HepG2 (cell line): ENCODE results near the gene DQX1. TPM values are rescaled to one million over a fixed set of nuclear protein-coding genes. Genes with fewer than 3 reads are reported as not detected.

Source experiments
- HES4 ChIP-seq: sonication (generic); formaldehyde crosslinking; IDR thresholded peaks from 2 replicates; pipeline ENCODE4 v1.9.0; 2021; ENCODE audit warnings: mild to moderate bottlenecking, missing genetic modification reagents, borderline replicate concordance
- HMG20B ChIP-seq: conservative IDR thresholded peaks from 2 replicates; pipeline ENCODE4 v1.6.1; 2016; ENCODE audit warnings: missing genetic modification reagents, missing compliant biosample characterization
- MAFF ChIP-seq: IDR thresholded peaks from 2 replicates; pipeline ENCODE4 v1.6.1; 2011; ENCODE audit warnings: low read depth, low read length, improper control_type of control experiment
- MEIS1 ChIP-seq: sonication (generic); formaldehyde crosslinking; IDR thresholded peaks from 2 replicates; pipeline ENCODE4 v1.9.0; 2021; ENCODE audit warnings: mild to moderate bottlenecking, missing genetic modification reagents, moderate library complexity, borderline replicate concordance
- MIER2 ChIP-seq: IDR thresholded peaks from 2 replicates; pipeline ENCODE4 v1.6.1; 2016; ENCODE audit warnings: missing biosample characterization, missing genetic modification reagents
- MYC ChIP-seq: sonication (generic); formaldehyde crosslinking; IDR thresholded peaks from 2 replicates; pipeline ENCODE4 v1.9.0; 2021; ENCODE audit warnings: missing genetic modification reagents, borderline replicate concordance
- NFYC ChIP-seq: IDR thresholded peaks from 2 replicates; pipeline ENCODE4 v1.6.1; 2016; ENCODE audit warnings: missing genetic modification reagents, missing compliant biosample characterization
- ZNF292 ChIP-seq: sonication (generic); formaldehyde crosslinking; IDR thresholded peaks from 2 replicates; pipeline ENCODE4 v1.8.1; 2022; ENCODE audit warnings: mild to moderate bottlenecking, low read depth, missing genetic modification reagents, borderline replicate concordance
- ZNF33A ChIP-seq: sonication (generic); formaldehyde crosslinking; IDR thresholded peaks from 2 replicates; pipeline ENCODE4 v1.5.1; 2020; ENCODE audit warnings: missing genetic modification reagents, mild to moderate bottlenecking, moderate library complexity, borderline replicate concordance
- ZNF343 ChIP-seq: sonication (generic); formaldehyde crosslinking; IDR thresholded peaks from 2 replicates; pipeline ENCODE4 v1.4.0; 2020; ENCODE audit warnings: mild to moderate bottlenecking, missing genetic modification reagents
- ZNF432 ChIP-seq: sonication (generic); formaldehyde crosslinking; IDR thresholded peaks from 2 replicates; pipeline ENCODE4 v1.5.0; 2020; ENCODE audit warnings: missing genetic modification reagents, mild to moderate bottlenecking, borderline replicate concordance
- ZSCAN25 ChIP-seq: sonication (generic); formaldehyde crosslinking; IDR thresholded peaks from 2 replicates; pipeline ENCODE4 v1.8.0; 2022; ENCODE audit warnings: mild to moderate bottlenecking, missing genetic modification reagents
- polyA plus RNA-seq, 8 experiments: library from polyadenylated mRNA; depleted of rRNA in 3 of 8; stranded (reverse) in 7 of 8; unstranded in 1 of 8; fragments of >200 nt; fragmentation: Illumina TruSeq in 4 of 8; extraction: Trizol in 4 of 8; gene quantifications; 2 replicates each; pipeline versions ENCODE4 v1.2.1 to v1.2.3, GENCODE V29; 2011 to 2016; ENCODE audit warnings: low read depth in 4 of 8, missing spikeins in 1 of 8, mixed read lengths in 1 of 8; ENCODE audit not compliant: insufficient read depth in 1 of 8
- total RNA-seq, 5 experiments: library from RNA; depleted of rRNA; stranded (reverse); fragments of >200 nt; fragmentation: Illumina TruSeq; extraction: Trizol; gene quantifications; 2 replicates each; pipeline ENCODE4 v1.2.3, GENCODE V29; 2016; ENCODE audit warnings: low read depth in 1 of 5
- TF ChIP-seq, protein P1 (sequence below): sonication (generic); formaldehyde crosslinking; IDR thresholded peaks from 2 replicates; pipeline ENCODE4 v1.4.0; 2020; ENCODE audit warnings: missing genetic modification reagents
- TF ChIP-seq, protein P2 (sequence below): sonication (generic); formaldehyde crosslinking; IDR thresholded peaks from 2 replicates; pipeline ENCODE4 v1.5.1; 2020; ENCODE audit warnings: missing genetic modification reagents, mild to moderate bottlenecking, borderline replicate concordance
- TF ChIP-seq, protein P3 (sequence below): sonication (generic); formaldehyde crosslinking; conservative IDR thresholded peaks from 2 replicates; pipeline ENCODE4 v1.4.0; 2020; ENCODE audit warnings: missing genetic modification reagents
- TF ChIP-seq, protein P4 (sequence below): fragments of 450-650 bp; IDR thresholded peaks from 2 replicates; pipeline ENCODE4 v1.6.1; 2017; ENCODE audit warnings: mild to moderate bottlenecking

The DQX1 gene
- total and polyA plus RNA-seq, 2 of the 13 experiments (the other 11 are each of a cell fraction or from before 2014, with no cell fraction given): 27.6 to 89.8 TPM

DNA sequence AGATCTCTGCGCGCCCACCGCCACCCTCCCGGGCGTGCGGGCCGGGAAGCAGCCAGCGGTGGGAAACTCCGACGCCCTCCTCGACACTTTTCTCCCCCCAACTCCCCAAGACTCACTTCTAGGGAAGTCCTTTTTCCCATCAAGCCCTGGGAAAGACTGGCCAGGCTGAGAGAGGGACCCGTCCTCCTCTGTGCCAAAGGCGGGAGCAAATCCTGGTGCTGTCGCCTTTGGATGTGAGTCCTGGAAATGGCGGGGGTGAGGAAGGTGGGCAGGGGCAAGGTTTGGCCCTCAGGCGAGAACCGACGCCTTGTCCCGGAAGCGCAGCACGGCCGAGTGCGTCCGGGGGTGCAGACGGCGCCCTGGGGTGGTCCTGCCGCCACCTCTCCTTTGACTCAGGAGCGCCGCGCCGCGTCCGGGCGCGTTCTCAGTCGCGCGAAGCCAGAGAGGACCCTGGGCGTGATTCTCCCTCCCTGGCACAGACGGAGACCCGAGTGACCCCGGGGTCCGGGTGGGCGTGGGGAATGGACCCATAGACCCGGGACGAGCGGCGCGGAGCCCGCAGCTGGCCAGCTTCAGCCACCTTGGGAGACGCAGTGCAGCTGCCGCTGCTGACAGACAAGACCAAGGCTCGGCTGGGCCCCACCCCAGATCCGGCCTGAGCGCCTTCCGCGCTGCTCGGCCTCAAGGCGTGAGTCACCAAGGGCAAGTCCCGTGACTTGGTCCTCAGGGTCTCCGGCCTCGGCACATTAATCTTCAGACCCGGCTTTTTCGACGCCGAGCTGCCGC is 23.1 kb downstream of the DQX1 start (continued):
- TF ChIP-seq, protein P1, sequence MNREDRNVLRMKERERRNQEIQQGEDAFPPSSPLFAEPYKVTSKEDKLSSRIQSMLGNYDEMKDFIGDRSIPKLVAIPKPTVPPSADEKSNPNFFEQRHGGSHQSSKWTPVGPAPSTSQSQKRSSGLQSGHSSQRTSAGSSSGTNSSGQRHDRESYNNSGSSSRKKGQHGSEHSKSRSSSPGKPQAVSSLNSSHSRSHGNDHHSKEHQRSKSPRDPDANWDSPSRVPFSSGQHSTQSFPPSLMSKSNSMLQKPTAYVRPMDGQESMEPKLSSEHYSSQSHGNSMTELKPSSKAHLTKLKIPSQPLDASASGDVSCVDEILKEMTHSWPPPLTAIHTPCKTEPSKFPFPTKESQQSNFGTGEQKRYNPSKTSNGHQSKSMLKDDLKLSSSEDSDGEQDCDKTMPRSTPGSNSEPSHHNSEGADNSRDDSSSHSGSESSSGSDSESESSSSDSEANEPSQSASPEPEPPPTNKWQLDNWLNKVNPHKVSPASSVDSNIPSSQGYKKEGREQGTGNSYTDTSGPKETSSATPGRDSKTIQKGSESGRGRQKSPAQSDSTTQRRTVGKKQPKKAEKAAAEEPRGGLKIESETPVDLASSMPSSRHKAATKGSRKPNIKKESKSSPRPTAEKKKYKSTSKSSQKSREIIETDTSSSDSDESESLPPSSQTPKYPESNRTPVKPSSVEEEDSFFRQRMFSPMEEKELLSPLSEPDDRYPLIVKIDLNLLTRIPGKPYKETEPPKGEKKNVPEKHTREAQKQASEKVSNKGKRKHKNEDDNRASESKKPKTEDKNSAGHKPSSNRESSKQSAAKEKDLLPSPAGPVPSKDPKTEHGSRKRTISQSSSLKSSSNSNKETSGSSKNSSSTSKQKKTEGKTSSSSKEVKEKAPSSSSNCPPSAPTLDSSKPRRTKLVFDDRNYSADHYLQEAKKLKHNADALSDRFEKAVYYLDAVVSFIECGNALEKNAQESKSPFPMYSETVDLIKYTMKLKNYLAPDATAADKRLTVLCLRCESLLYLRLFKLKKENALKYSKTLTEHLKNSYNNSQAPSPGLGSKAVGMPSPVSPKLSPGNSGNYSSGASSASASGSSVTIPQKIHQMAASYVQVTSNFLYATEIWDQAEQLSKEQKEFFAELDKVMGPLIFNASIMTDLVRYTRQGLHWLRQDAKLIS (CRISPR knock-in tag): no peak
- TF ChIP-seq ZNF343 (no peak), MEIS1 (CRISPR knock-in tag) (no peak; the same call in 1 of the 2 replicates), ZSCAN25 (CRISPR knock-in tag) (0 out of 2 replicates have a peak, but pooled peaks have one; percentile 12), ZNF292 (CRISPR knock-in tag) (peak; percentile 54), HMG20B (CRISPR knock-in tag) (no peak), MAFF (no peak), ZNF33A (CRISPR knock-in tag) (no peak), MIER2 (CRISPR knock-in tag) (no peak), MYC (CRISPR knock-in tag) (peak; percentile 38; the same call in 1 of the 2 replicates), ZNF432 (CRISPR knock-in tag) (no peak), HES4 (CRISPR knock-in tag) (peak; percentile 90), NFYC (no peak)
- TF ChIP-seq, protein P2, sequence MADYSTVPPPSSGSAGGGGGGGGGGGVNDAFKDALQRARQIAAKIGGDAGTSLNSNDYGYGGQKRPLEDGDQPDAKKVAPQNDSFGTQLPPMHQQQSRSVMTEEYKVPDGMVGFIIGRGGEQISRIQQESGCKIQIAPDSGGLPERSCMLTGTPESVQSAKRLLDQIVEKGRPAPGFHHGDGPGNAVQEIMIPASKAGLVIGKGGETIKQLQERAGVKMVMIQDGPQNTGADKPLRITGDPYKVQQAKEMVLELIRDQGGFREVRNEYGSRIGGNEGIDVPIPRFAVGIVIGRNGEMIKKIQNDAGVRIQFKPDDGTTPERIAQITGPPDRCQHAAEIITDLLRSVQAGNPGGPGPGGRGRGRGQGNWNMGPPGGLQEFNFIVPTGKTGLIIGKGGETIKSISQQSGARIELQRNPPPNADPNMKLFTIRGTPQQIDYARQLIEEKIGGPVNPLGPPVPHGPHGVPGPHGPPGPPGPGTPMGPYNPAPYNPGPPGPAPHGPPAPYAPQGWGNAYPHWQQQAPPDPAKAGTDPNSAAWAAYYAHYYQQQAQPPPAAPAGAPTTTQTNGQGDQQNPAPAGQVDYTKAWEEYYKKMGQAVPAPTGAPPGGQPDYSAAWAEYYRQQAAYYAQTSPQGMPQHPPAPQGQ (CRISPR knock-in tag): no peak
- TF ChIP-seq, protein P3, sequence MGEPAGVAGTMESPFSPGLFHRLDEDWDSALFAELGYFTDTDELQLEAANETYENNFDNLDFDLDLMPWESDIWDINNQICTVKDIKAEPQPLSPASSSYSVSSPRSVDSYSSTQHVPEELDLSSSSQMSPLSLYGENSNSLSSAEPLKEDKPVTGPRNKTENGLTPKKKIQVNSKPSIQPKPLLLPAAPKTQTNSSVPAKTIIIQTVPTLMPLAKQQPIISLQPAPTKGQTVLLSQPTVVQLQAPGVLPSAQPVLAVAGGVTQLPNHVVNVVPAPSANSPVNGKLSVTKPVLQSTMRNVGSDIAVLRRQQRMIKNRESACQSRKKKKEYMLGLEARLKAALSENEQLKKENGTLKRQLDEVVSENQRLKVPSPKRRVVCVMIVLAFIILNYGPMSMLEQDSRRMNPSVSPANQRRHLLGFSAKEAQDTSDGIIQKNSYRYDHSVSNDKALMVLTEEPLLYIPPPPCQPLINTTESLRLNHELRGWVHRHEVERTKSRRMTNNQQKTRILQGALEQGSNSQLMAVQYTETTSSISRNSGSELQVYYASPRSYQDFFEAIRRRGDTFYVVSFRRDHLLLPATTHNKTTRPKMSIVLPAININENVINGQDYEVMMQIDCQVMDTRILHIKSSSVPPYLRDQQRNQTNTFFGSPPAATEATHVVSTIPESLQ (CRISPR knock-in tag): no peak
- TF ChIP-seq, protein P4, sequence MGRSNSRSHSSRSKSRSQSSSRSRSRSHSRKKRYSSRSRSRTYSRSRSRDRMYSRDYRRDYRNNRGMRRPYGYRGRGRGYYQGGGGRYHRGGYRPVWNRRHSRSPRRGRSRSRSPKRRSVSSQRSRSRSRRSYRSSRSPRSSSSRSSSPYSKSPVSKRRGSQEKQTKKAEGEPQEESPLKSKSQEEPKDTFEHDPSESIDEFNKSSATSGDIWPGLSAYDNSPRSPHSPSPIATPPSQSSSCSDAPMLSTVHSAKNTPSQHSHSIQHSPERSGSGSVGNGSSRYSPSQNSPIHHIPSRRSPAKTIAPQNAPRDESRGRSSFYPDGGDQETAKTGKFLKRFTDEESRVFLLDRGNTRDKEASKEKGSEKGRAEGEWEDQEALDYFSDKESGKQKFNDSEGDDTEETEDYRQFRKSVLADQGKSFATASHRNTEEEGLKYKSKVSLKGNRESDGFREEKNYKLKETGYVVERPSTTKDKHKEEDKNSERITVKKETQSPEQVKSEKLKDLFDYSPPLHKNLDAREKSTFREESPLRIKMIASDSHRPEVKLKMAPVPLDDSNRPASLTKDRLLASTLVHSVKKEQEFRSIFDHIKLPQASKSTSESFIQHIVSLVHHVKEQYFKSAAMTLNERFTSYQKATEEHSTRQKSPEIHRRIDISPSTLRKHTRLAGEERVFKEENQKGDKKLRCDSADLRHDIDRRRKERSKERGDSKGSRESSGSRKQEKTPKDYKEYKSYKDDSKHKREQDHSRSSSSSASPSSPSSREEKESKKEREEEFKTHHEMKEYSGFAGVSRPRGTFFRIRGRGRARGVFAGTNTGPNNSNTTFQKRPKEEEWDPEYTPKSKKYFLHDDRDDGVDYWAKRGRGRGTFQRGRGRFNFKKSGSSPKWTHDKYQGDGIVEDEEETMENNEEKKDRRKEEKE: no peak
